GM19239 (cell line): Measurements from ENCODE around the gene ICAM2.

ENCODE experiments used
- DNase-seq: peaks from one replicate; pipeline ENCODE4 v3.0.0; 2011; ENCODE audit warnings: low spot score; ENCODE audit not compliant: insufficient read length
- FAIRE-seq: peaks from 2 replicates; lab custom pipeline; 2011; peaks lifted over from hg19 to GRCh38; lab: Jason Lieb, UNC

Gene ICAM2

GRCh38 chr17:64020056-64020766 lies at the start of gene ICAM2:
Gene ICAM2 (minus strand): TSS chr17:64020633. CDS start chr17:64006691, 13,942 bp downstream.
- FAIRE-seq = peak; percentile 94
- no peak for DNase-seq

GRCh38 chr17:64070213-64070612 lies 49.8 kb upstream of the ICAM2 start:
- FAIRE-seq (no peak), DNase-seq (no peak)

GRCh38 chr17:64069143-64069542 lies 48.7 kb upstream of the ICAM2 start:
- DNase-seq (no peak), FAIRE-seq (no peak)

- no peak for FAIRE-seq
- no peak for DNase-seq
Observed at GRCh38 chr17:64067657-64068056, 47.2 kb upstream of the ICAM2 start.

- DNase-seq (no peak), FAIRE-seq (no peak)
Observed at GRCh38 chr17:64066716-64067115, 46.3 kb upstream of the ICAM2 start.

- DNase-seq = no peak
- FAIRE-seq = no peak
Observed at GRCh38 chr17:64065161-64065560, 44.7 kb upstream of the ICAM2 start.

GRCh38 chr17:64064331-64064730 lies 43.9 kb upstream of the ICAM2 start:
- no peak for DNase-seq
- FAIRE-seq = no peak

- FAIRE-seq (no peak), DNase-seq (no peak)
Observed at GRCh38 chr17:64063766-64064224, 43.4 kb upstream of the ICAM2 start.

- DNase-seq (peak; percentile 30), FAIRE-seq (peak; percentile 82)
Observed at GRCh38 chr17:64063088-64063487, 42.7 kb upstream of the ICAM2 start.

GRCh38 chr17:64061178-64061898 lies 40.9 kb upstream of the ICAM2 start:
- FAIRE-seq = peak; percentile 76

GRCh38 chr17:64060331-64060730 lies 39.9 kb upstream of the ICAM2 start:
- no peak for DNase-seq
- FAIRE-seq = peak; percentile 80

More at GRCh38 chr17:64061178-64061898, 40.9 kb upstream of the ICAM2 start:
- DNase-seq = peak; percentile 41

- DNase-seq (no peak), FAIRE-seq (no peak)
Observed at GRCh38 chr17:64059756-64060155, 39.3 kb upstream of the ICAM2 start.

- DNase-seq (no peak), FAIRE-seq (no peak)
Observed at GRCh38 chr17:64058621-64059020, 38.2 kb upstream of the ICAM2 start.

- no peak for DNase-seq
- no peak for FAIRE-seq
Observed at GRCh38 chr17:64057701-64058263, 37.3 kb upstream of the ICAM2 start.

- DNase-seq = peak; percentile 82
- FAIRE-seq = peak; percentile 92
Observed at GRCh38 chr17:64056269-64057005, 36.0 kb upstream of the ICAM2 start.

GRCh38 chr17:64055183-64056142 lies 35.0 kb upstream of the ICAM2 start:
- no peak for DNase-seq
- no peak for FAIRE-seq

- FAIRE-seq (no peak), DNase-seq (no peak)
Observed at GRCh38 chr17:64054304-64054703, 33.9 kb upstream of the ICAM2 start.

GRCh38 chr17:64053101-64053500 lies 32.7 kb upstream of the ICAM2 start:
- FAIRE-seq = no peak
- no peak for DNase-seq

GRCh38 chr17:64051153-64051552 lies 30.7 kb upstream of the ICAM2 start:
- no peak for FAIRE-seq

More at GRCh38 chr17:64051153-64051552, 30.7 kb upstream of the ICAM2 start:
- DNase-seq = no peak
